Chondrocyte (in vitro differentiated cells): ENCODE measurements around the gene RNF157. TPM values are rescaled to one million over a fixed set of nuclear protein-coding genes. Genes with fewer than 3 reads are reported as not detected.

Experiments used
- DNase-seq: peaks from one replicate; pipeline ENCODE4 v3.0.0; 2021; ENCODE audit warnings: mixed read lengths, low spot score
- H3K27ac Mint-ChIP-seq: one replicate; pipeline ENCODE4 v1.8.0; 2021; ENCODE audit warnings: mild to moderate bottlenecking, moderate library complexity, mixed read lengths; ENCODE audit not compliant: unreplicated experiment
- H3K27me3 Mint-ChIP-seq: 2 replicates; pipeline ENCODE4 v1.8.0; 2021; ENCODE audit warnings: low read depth, mixed read lengths
- H3K36me3 Mint-ChIP-seq: 2 replicates; pipeline ENCODE4 v1.8.0; 2021; ENCODE audit warnings: low read depth, mixed read lengths
- H3K4me1 Mint-ChIP-seq: 2 replicates; pipeline ENCODE4 v1.8.0; 2021; ENCODE audit warnings: low read depth, mild to moderate bottlenecking, mixed read lengths
- H3K4me3 Mint-ChIP-seq: one replicate; pipeline ENCODE4 v1.8.0; 2021; ENCODE audit warnings: mild to moderate bottlenecking, moderate library complexity, mixed read lengths; ENCODE audit not compliant: unreplicated experiment
- H3K9me3 Mint-ChIP-seq: 2 replicates; pipeline ENCODE4 v1.8.0; 2021; ENCODE audit warnings: low read depth, mixed read lengths
- CTCF ChIP-seq: fragments of 200-600 bp; sonication (generic); IDR thresholded peaks from 2 replicates; pipeline ENCODE4 v1.5.0; 2021; ENCODE audit warnings: antibody characterized with exemption, mild to moderate bottlenecking, moderate library complexity
- total RNA-seq: library from RNA; stranded (reverse); gene quantifications from 3 replicates; pipeline ENCODE4 v1.2.1, GENCODE V29; 2021

RNF157 gene
- total RNA-seq, 1 donor from 2014 or later, result 1.5 TPM

- Mint-ChIP-seq H3K36me3 (peaks cover 10% of the 10 kb centered on the region), H3K4me3 (peak overlapping the region; percentile 96), H3K4me1 (peaks cover 8% of the 10 kb centered on the region), H3K9me3 (no peaks in the 10 kb centered on the region), H3K27ac (peak overlapping the region; percentile 97), H3K27me3 (no peaks in the 10 kb centered on the region)
- TF ChIP-seq CTCF, result no peak
- no peak for DNase-seq
Observed at GRCh38 chr17:76104140-76104895, 136.0 kb downstream of the RNF157 start.

DNA sequence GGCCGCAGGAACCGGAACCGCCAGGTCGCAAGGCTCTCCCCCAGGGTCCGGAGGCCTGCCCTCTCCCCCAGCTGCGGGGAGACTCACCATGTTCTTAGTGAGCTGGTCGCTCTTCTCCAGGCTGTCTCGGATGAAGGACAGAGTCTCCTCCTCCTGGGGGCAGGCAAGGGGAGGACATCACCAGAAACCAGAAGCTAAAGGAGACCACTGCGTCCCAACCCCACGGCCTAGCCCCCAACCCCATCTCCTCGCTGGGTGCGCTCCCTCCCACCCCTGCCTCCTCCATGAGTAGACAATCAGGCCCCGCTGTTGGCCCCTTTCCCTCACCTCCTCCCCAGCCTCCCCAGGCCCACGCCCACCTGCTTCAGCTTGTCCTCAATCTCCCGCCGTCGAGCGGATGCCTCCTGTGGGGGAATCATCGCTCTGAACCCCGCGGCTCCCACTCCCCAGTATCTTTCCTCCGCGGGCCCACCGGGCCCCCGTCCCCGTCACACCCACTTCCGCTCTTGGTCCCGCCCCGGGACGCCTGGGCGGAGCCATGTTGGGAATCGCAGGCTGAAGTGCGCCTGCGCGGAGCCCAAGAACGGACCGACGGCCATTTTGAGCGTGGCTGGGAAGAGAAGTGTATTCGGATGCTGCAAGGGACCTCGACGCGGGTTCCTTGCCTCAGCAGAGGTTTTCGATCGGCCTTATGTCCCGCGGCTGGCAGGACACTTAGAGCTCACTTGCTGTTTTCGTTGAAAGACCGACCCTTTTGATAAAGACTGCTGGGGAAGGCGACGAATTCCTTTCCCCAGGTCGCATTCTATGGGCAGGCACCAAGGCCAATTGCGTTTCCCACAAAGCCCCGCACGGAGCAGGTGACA lies 136.8 kb downstream of the RNF157 start, which contains the start of gene EXOC7:
TSS of gene EXOC7 (minus strand) at position 514 of the 866 bp plus-strand sequence. CDS start at position 419, 95 bp downstream.
- Mint-ChIP-seq H3K36me3 (peaks cover 11% of the 10 kb centered on the region), H3K27ac (peak within 1 kb of the TSS; percentile 97), H3K4me1 (peaks cover 8% of the 10 kb centered on the region), H3K4me3 (peak within 1 kb of the TSS; percentile 96), H3K9me3 (no peaks in the 10 kb centered on the region), H3K27me3 (no peaks in the 10 kb centered on the region)
- peak; percentile 95 for DNase-seq
- peak; percentile 62 for TF ChIP-seq CTCF

GRCh38 chr17:76102944-76103273 lies 137.4 kb downstream of the RNF157 start:
- no peak for TF ChIP-seq CTCF
- no peaks in the 10 kb centered on the region for H3K9me3 Mint-ChIP-seq
- H3K27ac Mint-ChIP-seq, result peak overlapping the region; percentile 97
- H3K27me3 Mint-ChIP-seq, result no peaks in the 10 kb centered on the region
- peaks cover 12% of the 10 kb centered on the region for H3K36me3 Mint-ChIP-seq
- H3K4me3 Mint-ChIP-seq, result peak overlapping the region; percentile 96
- peaks cover 8% of the 10 kb centered on the region for H3K4me1 Mint-ChIP-seq
- no peak for DNase-seq

- H3K36me3 Mint-ChIP-seq, result peaks cover 31% of the 10 kb centered on the region
- peaks cover 3% of the 10 kb centered on the region for H3K4me1 Mint-ChIP-seq
- TF ChIP-seq CTCF, result no peak
- H3K27me3 Mint-ChIP-seq, result no peaks in the 10 kb centered on the region
- H3K9me3 Mint-ChIP-seq, result no peaks in the 10 kb centered on the region
- DNase-seq, result no peak
- H3K27ac Mint-ChIP-seq, result no peak overlapping the region
- H3K4me3 Mint-ChIP-seq, result no peak overlapping the region
Observed at GRCh38 chr17:76097716-76098295, 142.5 kb downstream of the RNF157 start.

DNA sequence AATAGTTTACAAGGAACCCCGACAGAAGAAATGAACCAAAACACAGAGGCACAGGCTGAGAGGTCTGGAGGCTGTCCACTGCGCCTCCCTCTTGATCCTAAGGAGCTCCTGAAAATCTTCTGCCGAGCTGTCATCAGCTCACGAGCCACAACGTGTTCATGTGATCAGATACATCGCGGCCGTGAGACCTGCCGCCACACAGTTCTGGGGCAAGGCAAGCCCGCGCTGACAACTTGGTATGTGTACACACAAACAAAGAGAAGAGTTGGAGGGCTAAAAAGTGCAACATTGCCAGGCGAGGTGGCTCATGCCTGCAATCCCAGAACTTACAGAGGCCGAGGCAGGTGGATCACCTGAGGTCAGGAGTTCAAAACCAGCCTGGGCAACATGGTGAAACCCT lies 144.3 kb downstream of the RNF157 start:
- Mint-ChIP-seq H3K4me3 (no peak overlapping the region), H3K36me3 (peaks cover 32% of the 10 kb centered on the region), H3K27me3 (no peaks in the 10 kb centered on the region), H3K9me3 (no peaks in the 10 kb centered on the region), H3K4me1 (no peaks in the 10 kb centered on the region), H3K27ac (no peak overlapping the region)
- TF ChIP-seq CTCF, result no peak
- peak; percentile 55 for DNase-seq
